ENCODE measurements around the gene GDF7.

- TF ChIP-seq, protein P1, sequence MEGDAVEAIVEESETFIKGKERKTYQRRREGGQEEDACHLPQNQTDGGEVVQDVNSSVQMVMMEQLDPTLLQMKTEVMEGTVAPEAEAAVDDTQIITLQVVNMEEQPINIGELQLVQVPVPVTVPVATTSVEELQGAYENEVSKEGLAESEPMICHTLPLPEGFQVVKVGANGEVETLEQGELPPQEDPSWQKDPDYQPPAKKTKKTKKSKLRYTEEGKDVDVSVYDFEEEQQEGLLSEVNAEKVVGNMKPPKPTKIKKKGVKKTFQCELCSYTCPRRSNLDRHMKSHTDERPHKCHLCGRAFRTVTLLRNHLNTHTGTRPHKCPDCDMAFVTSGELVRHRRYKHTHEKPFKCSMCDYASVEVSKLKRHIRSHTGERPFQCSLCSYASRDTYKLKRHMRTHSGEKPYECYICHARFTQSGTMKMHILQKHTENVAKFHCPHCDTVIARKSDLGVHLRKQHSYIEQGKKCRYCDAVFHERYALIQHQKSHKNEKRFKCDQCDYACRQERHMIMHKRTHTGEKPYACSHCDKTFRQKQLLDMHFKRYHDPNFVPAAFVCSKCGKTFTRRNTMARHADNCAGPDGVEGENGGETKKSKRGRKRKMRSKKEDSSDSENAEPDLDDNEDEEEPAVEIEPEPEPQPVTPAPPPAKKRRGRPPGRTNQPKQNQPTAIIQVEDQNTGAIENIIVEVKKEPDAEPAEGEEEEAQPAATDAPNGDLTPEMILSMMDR (IDR thresholded peaks at IDR 0.05): no peak
- TF ChIP-seq POLR2A (IDR thresholded peaks at IDR 0.05): no peak
Observed at GRCh38 chr2:20666005-20666303, 990 bp upstream of the GDF7 start.

Measured in right lobe of liver (tissue), 4 donors.